ENCODE results near the gene PALS2.

The PALS2 gene

GRCh38 chr7:24572997-24573553 is at the start of gene PALS2:
Gene PALS2 (plus strand): TSS chr7:24573452. CDS start chr7:24623668, 50,216 bp downstream.
- peak; percentile 80 for DNase-seq (ENCODE audit: low read depth)

GRCh38 chr7:24531255-24531654 is 42.0 kb upstream of the PALS2 start:
- no peak for DNase-seq (ENCODE audit: low read depth)

GRCh38 chr7:24536682-24537081 is 36.6 kb upstream of the PALS2 start:
- DNase-seq (ENCODE audit: low read depth) = no peak

GRCh38 chr7:24540956-24541355 is 32.3 kb upstream of the PALS2 start:
- no peak for DNase-seq (ENCODE audit: low read depth)

GRCh38 chr7:24545215-24545614 is 28.0 kb upstream of the PALS2 start:
- no peak for DNase-seq (ENCODE audit: low read depth)

GRCh38 chr7:24548390-24548789 is 24.9 kb upstream of the PALS2 start:
- DNase-seq (ENCODE audit: low read depth) = no peak

- no peak for DNase-seq (ENCODE audit: low read depth)
These were observed 23.3 kb upstream of the PALS2 start for GRCh38 chr7:24549991-24550390.

- no peak for DNase-seq (ENCODE audit: low read depth)
These were observed 18.1 kb upstream of the PALS2 start for GRCh38 chr7:24555184-24555583.

GRCh38 chr7:24555719-24556118 is 17.5 kb upstream of the PALS2 start:
- DNase-seq (ENCODE audit: low read depth) = no peak

GRCh38 chr7:24560772-24561171 is 12.5 kb upstream of the PALS2 start:
- DNase-seq (ENCODE audit: low read depth) = no peak

- no peak for DNase-seq (ENCODE audit: low read depth)
These were observed 7.0 kb upstream of the PALS2 start for GRCh38 chr7:24566274-24566673.

GRCh38 chr7:24570983-24571382 is 2.3 kb upstream of the PALS2 start:
- DNase-seq (ENCODE audit: low read depth) = no peak

- no peak for DNase-seq (ENCODE audit: low read depth)
These were observed 1.2 kb upstream of the PALS2 start for GRCh38 chr7:24572016-24572392.

- DNase-seq (ENCODE audit: low read depth) = peak; percentile 13
These were observed 757 bp upstream of the PALS2 start for GRCh38 chr7:24572393-24572996.

- DNase-seq (ENCODE audit: low read depth) = peak; percentile 33
These were observed 494 bp downstream of the PALS2 start for GRCh38 chr7:24573554-24574338.

GRCh38 chr7:24574386-24574785 is 1.1 kb downstream of the PALS2 start:
- peak; percentile 2 for DNase-seq (ENCODE audit: low read depth)

GRCh38 chr7:24574950-24575349 is 1.7 kb downstream of the PALS2 start:
- no peak for DNase-seq (ENCODE audit: low read depth)

- DNase-seq (ENCODE audit: low read depth) = peak; percentile 74
These were observed 3.1 kb downstream of the PALS2 start for GRCh38 chr7:24576171-24577025.

GRCh38 chr7:24578052-24578451 is 4.8 kb downstream of the PALS2 start:
- no peak for DNase-seq (ENCODE audit: low read depth)

- DNase-seq (ENCODE audit: low read depth) = no peak
These were observed 7.2 kb downstream of the PALS2 start for GRCh38 chr7:24580283-24580946.

- peak; percentile 60 for DNase-seq (ENCODE audit: low read depth)
These were observed 8.9 kb downstream of the PALS2 start for GRCh38 chr7:24582166-24582565.

- no peak for DNase-seq (ENCODE audit: low read depth)
These were observed 14.6 kb downstream of the PALS2 start for GRCh38 chr7:24587853-24588252.

Data from fibroblast of gingiva (primary cell).